ENCODE measurements around the gene MFSD12.

MFSD12 gene

DNA sequence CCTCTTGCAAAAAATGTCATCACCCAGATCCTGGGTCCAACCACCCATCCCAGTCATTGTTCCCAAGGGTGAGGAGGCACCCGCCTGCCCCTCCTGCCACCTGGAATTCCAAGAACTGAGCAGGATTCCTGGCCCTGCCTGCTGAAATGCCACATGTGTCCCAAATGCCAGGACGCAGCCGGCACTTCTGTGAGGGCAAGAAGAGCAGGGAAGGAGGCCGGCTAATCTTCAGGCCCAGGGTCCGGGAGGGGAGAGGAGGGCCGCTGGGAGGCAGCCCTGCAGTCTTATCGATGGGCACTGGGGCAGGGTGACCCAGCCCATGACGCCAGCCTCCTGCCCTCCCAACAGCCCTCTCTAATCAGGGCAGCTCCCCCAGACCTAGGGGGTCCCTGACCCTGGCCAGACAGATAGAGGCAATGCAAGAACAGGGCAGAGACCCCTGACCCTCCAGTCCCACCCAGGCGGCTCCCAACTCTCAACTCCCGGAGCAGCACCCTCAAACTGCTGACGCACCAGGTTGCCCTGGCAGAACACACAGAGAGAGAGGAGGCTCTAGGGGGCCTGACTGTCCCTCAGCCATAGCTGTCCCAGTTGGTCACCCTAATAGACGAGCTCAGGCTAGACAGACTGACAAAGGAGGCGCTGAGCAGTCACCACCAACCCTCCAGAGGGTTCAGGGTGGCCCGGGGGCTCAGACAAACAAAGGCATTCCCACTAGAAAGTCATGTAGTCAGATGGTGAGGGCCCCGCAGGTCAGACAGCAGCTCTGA is 1.5 kb downstream of the MFSD12 start:
- no peak for DNase-seq (ENCODE audit: low read depth)

DNA sequence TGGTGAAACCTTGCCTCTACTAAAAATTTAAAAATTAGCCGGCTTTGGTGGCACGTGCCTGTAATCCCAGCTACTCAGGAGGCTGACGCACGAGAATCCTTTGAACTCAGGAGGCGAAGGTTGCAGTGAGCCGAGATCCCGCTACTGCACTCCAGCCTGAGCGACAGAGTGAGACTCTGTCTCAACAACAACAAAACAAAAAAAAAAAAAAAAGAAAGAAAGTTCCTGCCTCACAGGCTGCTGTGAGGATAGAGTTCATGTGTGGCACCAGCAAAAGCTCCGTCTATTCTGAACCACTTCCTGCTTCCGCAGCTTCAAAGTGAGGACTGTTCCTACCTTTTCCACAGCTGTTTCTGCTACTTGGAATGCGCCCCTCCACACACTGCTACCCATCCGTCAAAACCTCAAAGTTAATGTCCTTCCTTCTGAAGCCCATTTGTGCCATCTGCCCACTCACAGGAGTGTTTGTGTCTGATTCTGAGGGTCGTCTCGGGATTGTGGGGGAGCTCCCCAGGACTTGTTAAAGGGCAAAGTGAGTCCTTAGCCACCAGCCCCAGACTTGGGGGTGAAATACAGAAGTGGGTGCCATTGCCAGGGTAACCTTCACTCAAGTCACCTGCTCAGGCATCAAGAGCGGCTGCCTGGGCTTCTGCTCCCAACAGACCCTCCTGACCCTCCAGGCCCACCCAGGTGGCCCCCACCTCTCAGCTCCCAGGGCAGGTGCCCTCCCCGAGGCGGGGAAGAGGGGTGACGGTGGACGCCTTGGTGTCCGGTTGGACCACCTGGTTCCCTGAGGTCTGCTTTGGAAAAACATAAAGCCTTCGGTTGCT is 2.9 kb downstream of the MFSD12 start:
- no peak for DNase-seq (ENCODE audit: low read depth)

DNA sequence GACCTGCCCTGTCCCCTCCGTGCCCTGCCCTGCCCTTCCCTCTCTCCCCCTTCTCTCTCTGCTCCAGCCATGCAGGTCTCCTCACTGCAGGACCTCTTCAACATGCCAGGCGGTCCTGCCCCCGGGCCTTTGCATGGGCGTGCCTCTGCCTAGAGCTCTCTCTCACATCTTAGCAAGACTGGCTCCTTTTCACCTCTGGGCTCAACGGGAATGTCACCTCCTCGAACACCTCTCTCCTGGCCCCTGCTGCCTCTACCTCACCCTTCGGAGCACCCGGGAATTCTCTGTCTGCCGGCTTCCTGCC is 5.6 kb downstream of the MFSD12 start:
- DNase-seq (ENCODE audit: low read depth) = no peak

DNA sequence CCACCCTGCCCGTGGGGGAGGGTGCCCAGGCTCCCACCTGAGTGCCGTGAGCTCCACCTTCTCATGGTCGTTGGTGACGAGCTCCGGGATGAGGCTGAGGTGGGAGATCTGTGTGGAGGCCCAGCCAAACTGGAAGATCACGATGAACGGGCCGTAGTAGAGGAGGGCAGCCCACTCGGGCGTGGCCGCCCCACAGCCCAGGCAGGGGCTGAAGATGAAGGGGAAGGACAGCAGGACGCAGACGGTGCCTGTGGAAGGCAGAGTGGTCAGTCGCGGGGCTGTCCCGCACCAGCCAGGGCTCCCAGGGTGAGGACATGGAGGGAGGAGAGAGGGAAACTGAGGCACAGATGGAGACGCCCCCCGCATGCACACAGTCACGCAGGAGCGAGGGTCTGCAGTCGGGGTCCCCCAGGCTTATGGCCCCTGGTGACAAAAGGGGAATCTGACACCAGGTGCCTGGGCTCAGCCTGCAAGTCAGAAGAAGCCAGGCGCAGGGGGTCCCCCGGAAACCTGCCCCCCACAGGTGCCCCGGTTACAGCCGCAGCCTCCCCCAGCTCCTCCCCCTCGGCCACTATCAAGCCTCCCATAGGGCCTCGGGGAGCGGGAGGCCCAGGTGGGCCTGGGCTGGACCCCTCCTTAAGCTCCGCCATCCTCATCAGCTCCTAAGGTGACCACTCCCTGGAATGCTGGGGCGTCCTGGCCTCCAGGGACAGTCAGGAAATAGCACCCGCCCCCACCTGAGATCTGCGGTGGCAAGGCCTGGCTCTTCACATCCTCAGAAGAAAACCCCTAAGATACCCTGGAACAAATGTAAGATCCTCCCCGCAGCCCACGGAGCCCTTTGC is 6.2 kb downstream of the MFSD12 start:
- DNase-seq (ENCODE audit: low read depth) = no peak

GRCh38 chr19:3549816-3550215 is 7.6 kb downstream of the MFSD12 start:
- no peak for DNase-seq (ENCODE audit: low read depth)

- DNase-seq (ENCODE audit: low read depth) = no peak
These were observed 8.8 kb downstream of the MFSD12 start for GRCh38 chr19:3548606-3549005.

DNA sequence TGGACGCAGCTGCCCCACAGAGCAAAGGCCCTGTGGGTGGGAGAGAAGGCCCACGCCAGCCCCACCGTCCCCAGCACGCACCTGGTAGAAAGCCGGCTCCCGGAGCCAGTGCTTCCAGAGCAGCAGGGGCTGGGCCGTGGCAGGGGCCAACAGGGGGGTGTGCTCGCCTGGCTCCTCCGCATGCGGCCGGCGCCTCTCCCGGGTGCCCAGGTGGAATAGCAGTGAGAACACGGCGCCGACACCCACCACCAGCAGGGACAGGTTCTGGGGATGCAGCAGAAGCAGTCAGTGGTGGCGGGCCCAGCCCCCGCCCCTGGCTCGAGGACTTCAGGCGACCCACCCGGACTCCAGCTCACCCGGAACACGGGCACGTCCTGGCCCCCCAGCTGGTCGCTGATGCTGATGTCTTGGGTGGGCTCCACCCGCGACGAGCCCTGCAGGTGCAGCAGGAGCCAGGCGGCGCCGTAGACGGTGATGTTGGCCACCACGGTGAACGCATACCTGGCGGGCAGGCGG is 9.6 kb downstream of the MFSD12 start:
- DNase-seq (ENCODE audit: low read depth) = no peak

- no peak for DNase-seq (ENCODE audit: low read depth)
These were observed 10.1 kb downstream of the MFSD12 start for GRCh38 chr19:3547301-3547731.

DNA sequence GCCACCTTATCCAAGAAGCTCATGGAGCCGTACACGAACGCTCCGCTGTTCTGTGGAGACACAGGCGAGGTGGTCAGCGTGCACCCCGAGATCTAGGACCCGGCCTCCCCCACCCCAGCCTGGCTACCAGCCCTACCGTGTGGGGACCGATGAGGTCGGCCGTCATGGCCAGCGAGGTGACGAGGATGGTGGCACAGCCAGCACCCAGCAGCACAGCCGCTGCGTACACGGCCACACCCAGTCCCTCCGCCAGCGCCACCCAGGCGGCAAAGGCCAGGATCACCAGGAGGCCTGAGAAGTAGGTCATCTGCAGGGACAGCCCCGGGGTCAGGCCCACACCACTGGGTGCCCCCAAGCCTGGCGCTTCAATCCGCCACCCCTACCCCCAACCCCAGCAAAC is 11.3 kb downstream of the MFSD12 start:
- DNase-seq (ENCODE audit: low read depth) = no peak

DNA sequence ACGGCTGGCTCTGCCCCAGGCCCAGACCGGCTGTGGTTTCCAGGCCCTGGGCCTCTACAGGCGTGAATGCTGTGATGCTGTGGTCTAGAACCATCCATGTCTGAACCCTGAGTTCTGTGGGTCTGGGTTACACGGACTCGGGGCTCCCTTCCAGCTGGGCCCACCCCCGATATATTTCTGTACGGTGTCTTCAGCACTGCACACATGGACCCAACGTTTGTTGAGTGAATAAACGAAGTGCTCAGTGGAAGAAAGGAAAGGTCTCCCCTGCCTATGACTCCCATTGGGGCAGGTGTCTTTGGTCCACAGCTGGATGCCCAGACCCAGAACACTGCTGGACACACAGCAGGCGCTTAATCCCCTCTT is 11.7 kb downstream of the MFSD12 start:
- DNase-seq (ENCODE audit: low read depth) = no peak

GRCh38 chr19:3544742-3545668 is 12.4 kb downstream of the MFSD12 start:
- DNase-seq (ENCODE audit: low read depth) = no peak

- DNase-seq (ENCODE audit: low read depth) = no peak
These were observed 13.4 kb downstream of the MFSD12 start for GRCh38 chr19:3544058-3544376.

- no peak for DNase-seq (ENCODE audit: low read depth)
These were observed 14.0 kb downstream of the MFSD12 start for GRCh38 chr19:3543150-3544057.

- no peak for DNase-seq (ENCODE audit: low read depth)
These were observed 17.6 kb downstream of the MFSD12 start for GRCh38 chr19:3539756-3540118.

GRCh38 chr19:3538965-3539755 is 18.2 kb downstream of the MFSD12 start, which contains the start of gene TEKTIP1:
Gene TEKTIP1 (plus strand): TSS chr19:3539174. CDS start chr19:3539178, 4 bp downstream.
- no peak for DNase-seq (ENCODE audit: low read depth)

- no peak for DNase-seq (ENCODE audit: low read depth)
These were observed 19.0 kb downstream of the MFSD12 start for GRCh38 chr19:3538258-3538929.

DNA sequence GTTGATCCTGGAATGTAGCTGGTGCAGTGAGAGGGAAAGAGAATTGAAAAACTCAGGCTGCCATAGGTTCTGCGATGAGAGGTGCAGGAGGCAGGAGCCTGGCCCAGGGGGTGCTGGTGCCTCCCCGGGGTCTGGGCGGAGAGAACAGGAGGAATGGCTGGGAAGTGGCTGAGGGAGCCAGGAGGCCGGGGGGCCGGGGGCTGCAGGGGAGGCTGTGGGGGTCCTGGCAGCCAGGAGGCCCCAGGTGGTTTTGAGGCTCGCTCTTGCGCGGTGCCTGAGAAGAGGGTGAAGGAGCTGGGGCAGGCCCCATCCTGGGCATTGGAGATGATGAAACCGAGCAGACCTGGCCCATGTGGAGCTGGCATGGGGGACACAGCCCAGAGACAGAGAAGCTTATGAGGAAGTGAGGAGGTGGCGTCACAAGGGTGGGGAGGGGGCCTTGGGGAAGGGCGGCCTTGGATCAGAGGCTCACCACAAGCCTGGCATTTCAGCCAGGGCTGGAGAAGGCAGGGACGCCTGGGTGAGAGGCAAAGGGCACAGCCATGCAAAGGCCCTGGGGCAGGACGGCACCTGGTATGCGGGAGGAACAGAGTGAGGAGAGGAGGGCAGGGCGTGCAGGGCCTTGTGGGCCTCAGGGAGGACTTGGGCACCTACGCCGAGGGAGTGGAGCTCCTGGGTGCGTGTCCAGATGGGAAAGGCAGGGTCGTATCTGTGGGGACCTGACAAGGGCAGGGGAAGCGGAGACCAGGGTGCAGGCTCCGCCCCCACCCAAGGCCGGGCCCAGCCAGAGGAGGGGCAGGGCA is 19.7 kb downstream of the MFSD12 start:
- DNase-seq (ENCODE audit: low read depth) = no peak

DNA sequence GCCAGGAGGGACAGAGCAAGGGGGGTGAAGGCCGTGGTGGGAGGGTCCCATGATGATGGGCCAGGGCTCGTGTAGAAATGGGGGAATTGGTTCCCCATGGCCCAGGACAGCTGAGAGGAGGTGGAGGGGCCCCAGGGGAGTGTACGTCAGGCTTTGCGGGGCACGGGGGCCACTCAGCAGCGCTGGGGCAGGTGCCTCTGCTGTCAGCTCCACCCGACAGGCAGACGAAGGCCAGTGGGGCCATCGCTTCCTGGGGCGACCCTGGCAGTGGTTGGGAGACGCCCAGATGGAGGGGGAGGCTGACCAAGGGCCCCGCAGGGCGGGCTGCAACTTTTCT is 20.3 kb downstream of the MFSD12 start:
- no peak for DNase-seq (ENCODE audit: low read depth)

Measured in fibroblast of the conjunctiva (primary cell).